Epidermal melanocyte (primary cell): ENCODE data around the gene HOXA11.

ENCODE experiments used
- DNase-seq: peaks from one replicate; pipeline ENCODE4 v3.0.0; 2011; ENCODE audit warnings: low spot score; ENCODE audit not compliant: insufficient read length

Gene HOXA11

DNA sequence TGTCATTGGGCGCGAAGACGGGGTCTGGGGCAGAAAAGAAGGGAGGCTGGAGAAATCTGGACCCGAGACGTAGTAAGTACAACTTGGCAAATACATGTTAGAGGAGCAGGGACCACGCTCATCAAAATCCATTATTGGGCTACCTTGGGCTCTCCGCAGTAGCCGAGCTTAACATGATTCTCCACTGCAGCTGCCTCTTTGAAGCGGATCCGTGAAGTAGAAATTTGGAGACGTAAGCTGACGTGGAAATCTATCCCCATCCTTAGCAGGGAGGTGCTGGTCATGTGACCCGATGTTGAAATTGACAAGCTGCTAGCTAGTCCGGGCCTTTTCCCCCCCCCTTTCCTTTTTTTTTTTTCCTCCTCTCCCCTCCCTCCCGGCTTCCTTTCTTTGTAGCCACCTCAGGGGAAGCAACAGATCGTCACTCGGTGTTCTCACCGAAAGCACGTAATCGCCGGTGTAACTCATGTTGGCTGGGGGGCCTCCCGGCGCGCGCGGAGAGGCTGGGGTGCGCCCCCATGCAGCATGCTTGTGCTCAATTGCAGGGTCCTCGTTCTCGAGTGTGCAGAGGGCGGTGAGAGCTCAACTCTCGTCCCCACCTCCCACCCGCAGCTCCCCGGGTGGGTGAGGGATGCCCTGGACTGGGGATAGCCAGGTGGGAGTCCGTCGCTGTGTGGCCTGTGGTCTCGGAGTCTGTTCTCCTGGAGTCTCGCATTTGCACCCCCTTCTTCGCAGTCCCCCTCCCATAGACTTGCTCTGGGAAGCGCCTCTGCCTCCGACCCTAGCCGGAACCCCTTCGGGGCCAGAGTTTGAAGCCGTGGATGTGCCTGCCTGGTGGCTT is at the start of gene HOXA11:
Gene HOXA11 (minus strand): TSS at position 220 of the 841 bp plus-strand sequence. CDS start 88 bp downstream, at position 132.
- peak; percentile 99 for DNase-seq

DNA sequence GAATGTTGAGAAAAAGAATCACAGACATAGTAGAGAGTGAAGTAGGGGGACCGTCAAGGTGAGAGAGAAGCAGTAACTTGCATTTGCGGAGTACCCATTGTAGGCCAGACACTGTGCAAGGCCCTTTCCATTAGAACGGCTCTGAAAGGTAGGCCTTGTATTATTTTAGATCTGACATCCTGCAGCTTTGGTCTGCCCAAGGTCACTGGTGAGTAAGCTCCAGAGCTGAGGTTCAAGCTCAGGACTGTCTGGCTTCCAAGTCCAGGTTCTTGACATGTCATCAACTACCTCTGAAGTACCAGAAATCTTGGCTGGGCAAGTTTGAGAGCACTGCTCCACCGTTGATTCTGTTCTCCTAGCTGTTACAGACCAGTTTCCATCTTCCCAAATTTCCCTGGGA is 44.4 kb upstream of the HOXA11 start:
- no peak for DNase-seq

DNA sequence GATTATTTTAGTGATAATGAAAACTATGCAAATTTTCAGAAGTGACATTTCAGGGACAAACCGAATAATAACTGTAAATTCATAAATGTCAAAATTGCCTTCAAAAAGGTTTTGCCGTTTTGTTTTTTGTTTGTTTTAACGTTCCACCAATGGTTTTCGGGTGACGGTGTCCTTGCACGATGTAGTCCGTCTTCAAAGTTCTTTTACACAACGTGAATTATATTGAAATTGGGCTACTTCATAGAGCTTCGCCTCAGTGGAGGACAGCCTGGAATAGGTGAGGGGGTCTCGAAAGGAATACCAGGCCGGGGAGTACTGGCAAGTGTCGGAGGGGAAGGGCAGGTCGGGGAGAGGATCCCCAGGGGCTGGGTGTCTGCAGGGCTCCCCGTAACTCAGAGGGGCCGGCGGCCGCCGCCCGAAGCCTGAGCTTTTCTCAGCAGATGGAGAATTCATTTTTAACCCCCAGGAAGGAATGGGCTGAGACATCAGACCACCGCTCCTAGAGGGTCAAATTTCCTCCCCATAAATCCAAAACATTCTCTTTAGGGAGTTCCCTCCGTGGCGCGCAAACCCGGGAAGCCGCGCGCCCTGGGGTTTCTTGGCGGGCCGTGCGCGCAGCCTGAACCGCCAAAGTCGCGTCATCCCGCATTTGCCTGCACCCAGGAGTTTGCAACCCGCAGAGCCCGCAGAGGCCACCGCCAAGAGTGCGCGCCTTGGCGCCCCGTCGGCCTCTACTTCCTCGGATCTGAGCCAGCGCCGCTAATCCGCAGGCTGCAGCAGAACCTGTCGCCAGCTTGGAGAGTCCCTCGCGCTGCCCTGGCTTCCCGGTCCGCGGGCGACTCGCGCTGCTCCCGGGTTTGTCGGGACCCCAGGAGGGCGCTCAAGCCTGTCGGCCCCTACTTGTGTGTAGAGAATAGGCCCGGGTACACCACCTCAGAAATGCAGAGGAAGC is 40.2 kb upstream of the HOXA11 start:
- DNase-seq = no peak

DNA sequence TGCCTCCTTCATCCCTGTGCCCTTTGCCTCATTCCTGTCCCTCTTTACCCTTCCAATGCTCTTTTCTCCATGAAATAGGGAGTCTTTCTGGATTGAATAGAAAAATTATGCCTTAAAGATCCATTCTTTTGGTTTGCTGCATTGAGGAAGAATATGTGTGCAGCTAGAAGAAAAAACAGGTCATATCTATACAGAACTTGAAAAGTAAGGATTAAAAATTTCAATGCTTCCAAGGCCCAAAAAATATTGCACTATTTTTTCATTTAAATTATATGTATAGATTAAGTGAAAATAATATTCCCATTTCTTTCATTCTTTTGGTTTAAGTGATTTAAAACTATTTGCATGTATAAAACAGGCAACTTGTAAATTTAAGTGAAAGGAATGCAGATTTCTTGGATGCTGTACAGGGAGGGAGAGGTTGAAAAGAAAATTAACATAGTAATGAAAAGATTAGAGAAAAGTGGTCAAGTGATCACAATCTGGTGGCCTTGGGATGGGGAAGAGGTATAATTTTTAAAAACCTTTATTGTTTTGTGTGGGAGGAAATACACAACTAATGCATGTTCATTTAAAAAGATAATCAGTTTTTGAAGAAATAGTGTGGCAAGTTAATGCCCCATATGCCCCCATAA is 39.0 kb upstream of the HOXA11 start:
- no peak for DNase-seq

DNA sequence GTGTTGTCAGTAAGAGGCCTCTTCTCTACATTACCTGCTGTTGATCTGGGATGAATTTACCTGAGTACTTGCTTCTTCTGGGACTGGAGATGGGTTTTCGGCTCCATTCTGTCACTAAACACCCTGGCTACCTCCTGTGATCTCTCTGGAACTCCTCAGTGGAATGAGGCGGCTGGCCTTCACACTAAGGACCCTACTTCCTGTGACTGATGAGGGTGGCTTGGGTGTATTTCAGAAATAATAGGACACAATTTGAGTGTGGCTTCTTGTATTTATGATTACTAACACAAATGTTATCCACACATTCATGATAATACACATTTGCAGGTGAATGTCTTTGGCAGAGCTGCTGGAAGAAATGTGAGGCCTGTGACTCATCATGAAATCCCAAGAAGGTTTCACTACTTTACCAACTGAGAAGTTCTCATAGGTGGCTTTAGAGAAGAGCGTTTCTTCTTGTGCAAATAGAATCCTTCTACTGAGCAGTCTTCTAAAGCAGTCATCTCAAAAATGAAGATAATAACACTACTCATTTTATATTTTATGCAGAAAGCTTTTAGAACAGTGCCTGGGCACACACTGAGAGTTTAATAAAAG is 36.3 kb upstream of the HOXA11 start:
- no peak for DNase-seq

DNA sequence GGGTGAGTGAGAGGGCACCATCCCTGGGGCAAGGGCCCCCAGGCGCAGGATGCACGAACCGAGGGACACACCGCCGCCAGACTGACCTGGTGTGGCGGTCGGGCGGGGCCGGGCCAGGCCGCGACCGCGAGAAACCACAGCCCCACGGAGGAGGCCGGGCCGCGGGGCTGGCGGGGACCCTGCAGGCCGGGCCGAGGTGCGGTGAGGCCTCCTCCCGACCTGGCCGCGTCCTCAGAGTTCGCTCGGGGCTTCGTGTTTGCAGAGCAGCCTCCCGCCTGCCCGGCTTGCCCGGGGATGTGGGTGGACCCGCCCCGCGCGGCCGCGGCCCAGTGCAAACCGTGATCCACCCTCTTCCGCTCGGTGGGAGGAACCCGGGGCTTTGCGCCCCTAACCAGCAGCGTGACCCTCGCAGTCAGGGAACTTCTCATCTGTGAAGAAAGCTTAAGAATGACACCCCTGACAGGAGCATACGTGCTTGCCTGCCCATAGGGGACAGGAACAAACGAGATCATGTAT is 35.5 kb upstream of the HOXA11 start:
- no peak for DNase-seq

DNA sequence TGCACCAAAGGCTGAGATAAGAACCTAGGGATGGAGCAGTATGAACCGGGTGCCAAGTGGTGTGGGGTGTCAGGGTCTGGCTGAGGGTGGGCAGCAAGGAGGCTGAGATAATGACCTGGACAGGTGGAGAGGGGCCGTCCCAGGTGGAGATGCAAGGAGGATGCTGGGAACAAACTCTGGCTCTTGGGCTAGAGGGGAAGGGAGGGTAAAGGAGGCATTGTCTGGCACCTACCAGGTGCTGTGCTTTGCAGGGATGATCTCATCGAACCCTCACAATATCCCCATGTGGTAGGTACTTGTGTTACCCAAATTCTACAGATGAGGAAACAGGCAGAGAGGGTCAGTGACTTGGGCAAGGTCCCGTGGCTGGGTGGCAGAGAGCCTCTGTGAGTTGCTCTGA is 34.8 kb upstream of the HOXA11 start:
- no peak for DNase-seq

DNA sequence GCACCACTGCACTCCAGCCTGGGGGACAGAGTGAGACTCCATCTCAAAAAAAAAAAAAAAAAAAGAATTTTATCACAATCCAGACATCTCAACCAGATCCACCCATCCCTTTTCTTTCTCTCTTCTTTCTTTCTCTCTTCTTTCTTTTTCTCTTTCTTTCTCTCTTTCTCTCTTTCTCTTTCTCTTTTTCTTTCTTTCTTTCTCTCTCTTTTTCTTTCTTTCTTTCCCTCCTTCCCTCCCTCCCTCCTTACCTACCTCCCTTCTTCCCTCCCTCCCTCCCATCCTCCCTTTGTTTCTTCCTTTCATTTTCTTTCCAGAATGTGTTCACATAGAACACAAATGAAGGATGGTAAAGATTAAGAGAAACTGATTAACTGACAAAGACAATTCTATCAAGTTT is 32.9 kb upstream of the HOXA11 start:
- no peak for DNase-seq

DNA sequence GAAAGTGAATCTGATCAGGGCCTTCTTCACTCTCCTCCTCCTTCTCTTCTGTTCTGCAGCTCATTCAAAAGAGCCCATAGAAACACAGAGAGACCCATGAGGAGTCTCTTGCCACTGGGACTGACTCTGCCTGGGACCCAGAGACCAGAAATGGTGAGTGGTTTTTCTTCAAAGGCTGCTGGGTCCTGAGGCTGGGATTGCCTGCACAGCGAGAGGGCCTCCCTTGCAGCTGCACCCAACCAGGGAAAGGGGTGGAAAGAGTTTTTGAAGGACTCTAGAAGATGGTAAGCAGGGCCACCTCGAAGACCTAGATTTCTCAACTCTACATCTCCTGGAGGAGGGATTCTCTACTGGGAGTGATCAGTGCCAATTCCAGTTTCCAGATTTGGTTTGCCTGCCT is 30.3 kb upstream of the HOXA11 start:
- no peak for DNase-seq

DNA sequence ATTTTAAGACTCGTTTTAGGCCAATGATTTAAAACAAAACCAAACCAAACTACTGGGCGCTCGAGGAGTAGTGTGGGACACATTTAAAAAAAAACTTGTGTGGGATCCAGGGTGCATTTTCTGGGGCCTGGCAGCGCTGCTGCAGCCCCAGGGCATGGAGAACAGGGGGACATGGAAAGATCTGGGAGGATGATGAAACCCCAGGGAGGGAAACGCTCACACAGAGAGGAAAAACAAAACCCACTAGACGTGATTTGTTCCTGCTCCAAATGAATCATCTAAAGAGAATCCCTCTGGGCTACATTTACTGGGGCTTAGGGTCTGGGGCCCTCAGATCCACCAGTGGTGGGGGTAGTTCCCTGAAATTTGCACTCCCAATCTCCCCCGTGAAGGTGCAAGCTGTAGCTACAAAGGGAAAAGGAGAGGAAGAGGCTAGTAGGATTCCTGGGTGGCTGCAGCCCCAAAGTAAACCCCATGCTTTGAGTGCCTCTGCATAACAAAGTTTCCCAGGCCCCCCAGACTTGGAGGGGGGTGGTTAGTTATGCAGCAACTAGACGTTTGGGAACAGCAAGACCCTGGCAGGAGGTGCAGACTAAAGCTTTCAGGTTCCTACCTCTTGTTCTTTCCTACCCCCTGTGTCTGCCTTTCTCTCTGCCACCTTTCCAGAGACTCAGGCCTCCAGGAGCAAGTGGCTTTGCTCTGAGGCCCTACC is 29.4 kb upstream of the HOXA11 start:
- no peak for DNase-seq

DNA sequence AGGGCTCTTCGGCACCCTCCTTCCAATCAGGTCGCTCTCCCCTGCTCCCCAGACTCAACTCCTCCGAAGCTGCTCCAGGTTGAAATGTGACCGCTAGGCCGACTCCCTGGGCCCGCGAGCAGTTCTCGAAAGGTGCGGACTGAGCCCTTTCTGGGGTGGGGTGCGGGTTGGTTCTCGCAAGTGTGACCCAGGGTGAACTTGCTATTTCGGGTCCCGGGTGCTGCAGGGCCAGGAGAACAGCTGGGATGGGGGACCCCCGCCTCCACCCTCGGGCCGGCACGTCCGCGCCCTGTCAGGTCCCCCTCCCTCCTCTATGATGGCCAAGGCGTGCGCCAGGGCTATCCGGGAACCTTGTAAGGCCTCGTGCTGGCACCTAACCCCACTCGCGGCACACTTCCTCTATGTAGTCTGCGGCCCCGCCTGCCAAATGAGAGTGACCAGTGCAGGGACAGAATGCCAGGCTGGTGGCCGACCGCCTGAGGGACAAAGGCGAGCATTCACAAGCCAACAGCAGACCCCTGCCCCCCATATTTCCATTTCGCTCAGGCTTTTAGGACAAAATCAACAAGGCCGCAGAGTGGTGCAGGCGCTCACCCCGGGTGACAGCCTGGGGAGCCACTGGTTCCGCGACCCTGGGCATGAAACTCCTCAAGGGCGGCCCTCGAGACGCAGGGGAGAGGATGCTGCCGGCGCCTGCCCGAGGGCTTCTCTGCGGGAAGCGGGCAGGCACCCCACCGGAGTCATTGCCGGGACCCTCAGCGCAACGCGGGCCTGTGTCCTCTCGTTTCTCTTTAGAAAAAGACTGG is 28.6 kb upstream of the HOXA11 start:
- DNase-seq = no peak

DNA sequence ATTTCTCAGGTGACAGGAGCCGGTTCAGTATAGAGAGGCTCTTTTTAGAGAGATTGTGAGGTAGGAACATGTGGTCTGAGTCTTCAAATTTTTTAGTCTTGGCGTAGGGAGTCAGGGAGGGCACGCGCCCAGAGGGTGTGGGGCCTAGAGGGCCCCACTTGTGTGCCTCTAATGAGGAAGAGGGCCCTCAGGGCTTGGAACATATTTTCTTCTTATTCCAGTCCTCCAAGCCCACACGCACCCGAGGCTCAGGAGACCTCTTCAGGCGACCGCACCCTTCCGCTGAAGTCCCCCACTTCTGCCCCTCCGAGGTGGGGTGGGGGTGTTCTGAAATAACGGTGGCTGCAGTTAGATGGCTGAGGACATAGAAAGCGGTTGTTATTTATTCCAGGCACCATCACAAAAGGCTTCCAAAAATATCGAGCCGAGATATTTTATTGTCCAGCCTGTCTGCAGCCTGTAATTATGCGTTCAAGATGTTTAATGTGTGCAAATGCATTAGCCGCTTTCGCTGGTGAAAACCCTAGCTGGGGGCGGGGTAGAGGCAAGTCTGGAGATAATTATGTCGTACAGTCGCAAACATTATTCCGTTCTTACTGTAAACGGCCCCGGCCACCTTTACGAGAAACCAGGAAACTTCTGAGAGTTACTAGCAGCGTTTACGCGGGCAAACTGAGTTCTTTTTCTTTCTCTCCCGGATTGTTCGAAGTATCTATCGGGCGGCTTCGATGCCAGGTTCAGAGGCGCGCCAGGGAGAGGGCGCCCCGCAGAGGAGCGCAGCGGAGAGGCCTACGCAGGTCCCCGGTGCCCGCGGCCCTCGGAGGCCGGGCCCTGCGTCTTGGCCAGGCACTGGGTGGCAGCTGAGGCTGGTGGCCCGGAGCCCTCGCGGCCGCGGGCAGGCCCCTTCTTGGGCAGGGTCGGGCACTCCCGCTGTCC is 27.7 kb upstream of the HOXA11 start:
- no peak for DNase-seq

DNA sequence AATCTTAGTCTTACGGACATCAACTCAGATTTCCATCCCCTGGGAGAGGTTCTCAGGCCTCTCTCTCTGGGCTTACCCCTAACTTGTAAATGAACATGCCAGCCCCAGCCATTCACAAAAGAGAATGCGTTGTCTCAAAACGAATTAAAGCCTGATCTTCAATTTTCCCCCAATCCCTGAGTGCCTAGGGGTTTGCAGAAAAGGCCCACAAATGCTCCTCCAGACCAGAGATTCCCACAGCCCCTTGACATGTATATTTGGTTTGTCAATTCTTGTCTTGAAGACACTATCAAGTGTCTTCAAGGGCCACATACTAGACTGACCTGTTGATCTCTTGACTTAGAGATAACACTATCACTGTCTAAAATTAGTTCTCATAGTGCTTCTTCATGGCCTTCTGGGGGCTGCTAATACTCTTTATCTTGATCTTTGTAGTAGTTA is 26.8 kb upstream of the HOXA11 start:
- DNase-seq = no peak

DNA sequence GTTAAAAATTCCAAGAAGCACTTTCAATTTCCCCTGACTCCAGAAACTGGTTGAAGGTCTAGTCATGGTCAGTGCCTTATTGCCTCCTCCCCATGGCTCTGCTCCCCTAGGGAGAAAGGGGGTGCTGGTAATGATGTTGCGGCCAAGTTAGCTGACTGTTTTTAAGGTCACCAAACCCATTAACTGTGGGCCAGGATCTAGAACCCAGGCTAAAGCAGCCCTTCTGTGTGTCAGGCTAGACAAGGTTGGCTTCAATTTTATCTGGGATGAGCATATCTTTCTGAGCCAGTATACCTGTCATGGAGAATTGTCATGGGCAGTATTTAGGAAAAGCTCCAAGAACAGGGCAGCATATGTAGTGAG is 26.0 kb upstream of the HOXA11 start:
- DNase-seq = no peak

DNA sequence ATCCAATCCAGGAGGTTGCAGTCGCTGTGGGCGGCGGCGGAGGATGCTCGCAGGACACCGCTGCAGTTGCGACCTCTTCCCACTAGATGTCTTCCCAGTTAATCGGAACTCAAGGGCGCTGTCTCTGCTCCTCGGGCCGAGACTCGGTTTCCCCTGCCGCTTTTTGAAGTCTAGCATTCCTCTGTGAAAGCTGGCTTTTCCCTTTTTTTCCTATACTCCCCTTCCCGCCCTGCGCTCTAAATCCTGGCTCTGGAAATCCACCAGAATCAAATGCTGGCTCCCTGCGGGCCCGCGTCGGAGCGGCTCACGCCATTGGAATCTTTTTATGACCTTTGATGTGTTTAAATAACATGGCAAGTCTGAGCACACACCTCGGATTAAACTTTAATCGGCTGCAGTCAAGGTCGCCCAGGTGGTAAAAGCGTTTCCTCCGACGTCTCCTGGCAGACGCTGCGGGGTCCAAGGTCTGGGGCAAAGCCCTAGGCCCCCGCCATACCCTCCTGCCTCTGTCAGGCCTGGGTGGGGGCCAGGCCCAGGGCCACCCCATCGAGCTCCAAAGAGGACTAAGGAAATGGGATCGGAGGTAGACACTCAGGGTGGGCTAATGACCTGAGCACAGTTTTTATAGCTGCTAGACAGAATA is 25.5 kb upstream of the HOXA11 start:
- no peak for DNase-seq

DNA sequence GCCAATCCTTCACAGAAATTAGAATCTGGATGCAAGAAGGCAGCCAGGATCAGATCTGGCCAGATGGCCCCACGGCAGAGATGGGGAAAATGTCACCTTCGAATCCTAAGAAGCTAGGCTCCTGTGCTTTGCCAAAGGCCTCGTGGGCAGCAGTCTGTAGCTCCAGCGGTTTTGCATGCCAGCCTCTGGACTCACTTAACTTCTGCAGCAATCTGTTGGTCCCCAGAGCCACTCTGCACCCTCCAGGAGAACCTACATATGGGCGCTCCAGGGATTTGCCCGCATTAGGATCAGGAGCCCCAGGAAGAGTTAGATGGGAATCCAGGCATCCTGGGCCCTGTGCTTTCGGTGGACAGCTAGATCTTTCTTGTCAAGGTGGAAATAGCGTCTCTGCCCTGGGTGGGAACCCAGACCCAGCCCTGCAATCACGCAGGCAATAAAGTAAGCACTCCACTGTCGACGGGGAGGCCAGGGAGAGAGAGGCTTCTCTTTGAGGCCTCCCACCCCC is 25.0 kb upstream of the HOXA11 start:
- no peak for DNase-seq

DNA sequence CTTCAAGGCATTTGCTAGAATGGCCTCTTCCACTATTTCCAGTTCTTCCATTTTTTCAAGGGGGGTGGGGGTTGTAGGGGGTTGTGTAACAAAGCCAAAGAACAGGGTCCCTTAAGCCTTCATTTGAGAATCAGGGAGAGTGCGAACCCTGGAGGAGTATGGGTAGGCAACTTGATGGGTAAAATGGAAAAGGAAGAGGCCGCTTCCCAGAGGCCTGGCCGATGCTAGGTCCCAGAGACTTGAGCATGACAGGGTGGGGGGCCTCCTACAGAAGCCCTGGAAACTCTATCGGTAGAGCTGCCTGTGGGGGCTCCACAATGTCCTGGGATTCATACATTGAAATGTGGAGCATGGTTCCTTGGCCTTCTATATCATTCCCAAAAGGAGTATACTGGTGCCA is 24.0 kb upstream of the HOXA11 start:
- no peak for DNase-seq
